ENCODE measurements around the gene CBR1.
"Not testable (repeated sequence)": the region's sequence is repeated elsewhere in the genome, so short reads cannot be mapped to it uniquely, and the experiment has no call there.

The CBR1 gene

GRCh38 chr21:36079010-36079649 is 9.3 kb downstream of the CBR1 start:
- peak; percentile 7 to 10 for DNase-seq (ENCODE audit: low read depth in 1 of 2, low spot score in 1 of 2)

DNA sequence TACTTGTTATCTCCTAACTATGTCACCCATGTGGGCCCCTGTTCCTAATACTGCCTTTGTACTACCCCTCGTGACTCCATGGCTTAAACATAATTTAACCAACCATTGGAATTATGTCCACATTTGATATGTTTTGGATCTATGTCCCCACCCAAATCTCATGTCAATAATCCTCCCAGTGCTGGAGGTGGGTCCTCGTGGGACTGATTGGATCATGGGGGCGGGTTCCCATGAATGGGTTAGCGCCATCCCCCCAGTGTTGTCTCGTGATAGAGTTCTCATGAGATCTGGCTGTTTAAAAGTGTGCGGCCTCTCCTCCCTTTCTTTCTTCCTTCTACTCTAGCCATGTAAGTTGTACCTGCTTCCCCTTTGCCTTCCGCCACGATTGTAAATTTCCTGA is 9.8 kb downstream of the CBR1 start:
- DNase-seq (ENCODE audit: low read depth in 1 of 2, low spot score in 1 of 2), result no peak

- DNase-seq (ENCODE audit: low read depth in 1 of 2, low spot score in 1 of 2), result no peak
Observed at GRCh38 chr21:36080386-36080785, 10.6 kb downstream of the CBR1 start.

DNA sequence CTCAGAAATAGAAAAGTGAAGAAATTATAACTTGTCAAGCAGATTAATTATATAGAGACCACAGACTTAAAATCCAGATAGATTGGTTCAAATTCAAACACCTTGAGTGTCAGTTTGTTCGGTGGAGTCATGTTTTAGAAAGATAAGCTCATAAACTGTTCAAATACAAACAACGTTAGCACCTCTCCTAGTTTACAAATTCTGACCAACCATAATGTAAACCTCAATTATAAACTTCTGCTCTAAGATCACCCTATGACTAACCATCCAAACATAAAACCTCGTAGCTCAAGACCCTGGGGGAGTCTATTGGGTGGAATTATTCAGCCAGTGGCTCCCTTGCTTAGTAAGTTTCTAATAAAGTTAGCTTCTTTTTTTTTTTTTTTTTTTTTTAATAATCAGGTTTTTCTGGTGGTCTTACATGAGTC is 12.4 kb downstream of the CBR1 start:
- DNase-seq (ENCODE audit: low read depth in 1 of 2, low spot score in 1 of 2), result no peak

DNA sequence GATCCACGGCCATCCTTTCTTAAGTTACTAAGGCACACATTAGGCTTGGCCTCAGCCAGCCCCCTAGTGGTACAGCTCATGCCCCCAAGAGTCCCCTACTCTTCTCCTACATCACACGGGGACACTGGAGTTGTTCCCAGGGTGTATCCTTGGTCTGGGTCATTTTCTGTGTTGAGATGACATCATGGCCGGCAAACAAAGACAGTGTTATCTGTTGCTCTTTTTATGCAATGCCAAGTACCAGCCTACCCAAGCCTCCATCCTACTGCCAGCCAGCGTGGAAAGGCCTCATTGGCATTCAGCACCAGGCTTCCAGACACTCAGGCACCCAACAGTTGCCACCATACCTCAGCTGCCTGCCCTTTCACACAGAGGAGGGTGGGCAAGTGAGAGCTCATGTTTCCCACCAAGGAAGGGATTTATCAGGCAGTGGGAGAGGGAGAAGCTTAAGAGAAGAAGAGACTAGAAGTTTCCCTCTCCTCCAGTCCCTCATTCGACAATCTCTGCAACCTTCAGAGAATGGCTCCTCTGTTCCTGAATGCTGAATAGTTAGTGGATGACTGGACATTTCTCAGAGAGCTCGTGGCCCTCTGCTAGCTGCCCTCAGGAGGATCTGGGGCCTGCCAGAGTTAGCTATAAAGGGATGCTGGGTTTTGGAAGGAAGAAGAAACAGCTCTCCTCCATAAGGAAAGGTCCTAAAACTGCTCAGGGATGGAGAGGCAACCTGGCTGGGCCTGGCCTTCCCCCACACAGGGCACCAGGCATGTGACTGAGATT is 17.7 kb downstream of the CBR1 start:
- DNase-seq (ENCODE audit: low read depth in 1 of 2, low spot score in 1 of 2), result no peak

DNA sequence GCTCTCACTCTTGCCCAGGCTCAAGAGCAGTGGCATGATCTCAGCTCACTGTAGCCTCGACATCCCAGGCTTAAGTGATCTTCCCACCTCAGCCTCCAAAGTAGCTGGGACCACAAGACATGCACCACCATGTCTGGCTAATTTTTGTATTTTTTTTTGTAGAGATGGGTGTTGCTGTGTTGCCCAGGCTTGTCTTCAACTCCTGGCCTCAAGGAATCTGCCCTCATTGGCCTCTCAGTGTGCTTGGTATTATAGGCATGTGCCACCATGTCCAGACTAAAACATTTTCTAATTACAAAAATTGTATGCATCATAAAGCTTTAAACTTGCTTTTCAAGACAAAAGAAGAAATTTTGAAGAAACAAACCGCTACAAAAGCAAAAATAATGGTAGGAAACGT is 20.1 kb downstream of the CBR1 start:
- DNase-seq (ENCODE audit: low read depth in 1 of 2, low spot score in 1 of 2), result no peak

GRCh38 chr21:36092681-36093080 is 22.9 kb downstream of the CBR1 start:
- no peak for DNase-seq (ENCODE audit: low read depth in 1 of 2, low spot score in 1 of 2)

GRCh38 chr21:36093512-36093911 is 23.7 kb downstream of the CBR1 start:
- no peak for DNase-seq (ENCODE audit: low read depth in 1 of 2, low spot score in 1 of 2)

- no peak for DNase-seq (ENCODE audit: low read depth in 1 of 2, low spot score in 1 of 2)
Observed at GRCh38 chr21:36096398-36097290, 26.8 kb downstream of the CBR1 start.

- DNase-seq (ENCODE audit: low read depth in 1 of 2, low spot score in 1 of 2), result no peak
Observed at GRCh38 chr21:36097427-36098181, 27.8 kb downstream of the CBR1 start.

- DNase-seq (ENCODE audit: low read depth in 1 of 2, low spot score in 1 of 2), result no peak
Observed at GRCh38 chr21:36098182-36098532, 28.3 kb downstream of the CBR1 start.

DNA sequence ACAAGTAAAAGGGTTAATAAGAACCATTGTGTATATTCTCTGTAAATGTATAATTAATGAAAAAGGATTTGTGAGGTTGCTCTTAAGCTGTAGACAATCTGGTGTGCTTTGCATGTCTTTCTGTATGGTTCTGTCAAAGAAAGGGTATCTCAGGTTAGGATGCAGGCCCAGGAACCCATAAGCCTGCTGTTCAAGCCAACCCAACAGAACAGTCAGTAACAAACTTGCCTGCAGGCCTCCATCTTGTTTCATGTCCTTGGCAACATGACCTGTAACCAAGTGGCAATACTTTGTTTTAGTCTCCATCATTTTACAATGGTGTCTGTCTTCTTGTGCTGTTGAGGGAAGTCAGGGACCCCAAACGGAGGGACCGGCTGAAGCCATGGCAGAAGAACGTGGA is 29.2 kb downstream of the CBR1 start:
- no peak for DNase-seq (ENCODE audit: low read depth in 1 of 2, low spot score in 1 of 2)

- DNase-seq (ENCODE audit: low read depth in 1 of 2, low spot score in 1 of 2), result not testable (repeated sequence)
Observed at GRCh38 chr21:36099695-36100211, 29.9 kb downstream of the CBR1 start.

GRCh38 chr21:36100971-36101641 is 31.3 kb downstream of the CBR1 start:
- DNase-seq (ENCODE audit: low read depth in 1 of 2, low spot score in 1 of 2), result no peak

DNA sequence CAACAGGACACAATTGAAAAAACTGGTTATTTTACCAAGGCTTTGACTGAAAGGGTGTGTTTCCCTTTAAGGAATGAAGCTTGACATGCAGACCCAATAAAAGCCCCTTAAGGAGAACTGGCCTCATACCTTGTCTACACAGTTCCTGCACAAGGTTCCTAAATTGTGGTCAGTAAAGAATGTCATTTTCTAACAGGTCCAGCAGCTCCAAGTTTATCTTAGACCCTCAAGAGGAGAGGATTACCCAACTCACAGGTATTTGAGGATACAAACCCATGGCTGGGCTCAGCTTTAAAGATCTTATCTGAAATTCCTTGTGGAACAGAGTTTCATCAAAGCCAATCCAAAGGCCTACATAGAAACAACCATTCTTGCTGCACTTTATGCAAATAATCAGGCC is 33.6 kb downstream of the CBR1 start:
- DNase-seq (ENCODE audit: low read depth in 1 of 2, low spot score in 1 of 2), result no peak

DNA sequence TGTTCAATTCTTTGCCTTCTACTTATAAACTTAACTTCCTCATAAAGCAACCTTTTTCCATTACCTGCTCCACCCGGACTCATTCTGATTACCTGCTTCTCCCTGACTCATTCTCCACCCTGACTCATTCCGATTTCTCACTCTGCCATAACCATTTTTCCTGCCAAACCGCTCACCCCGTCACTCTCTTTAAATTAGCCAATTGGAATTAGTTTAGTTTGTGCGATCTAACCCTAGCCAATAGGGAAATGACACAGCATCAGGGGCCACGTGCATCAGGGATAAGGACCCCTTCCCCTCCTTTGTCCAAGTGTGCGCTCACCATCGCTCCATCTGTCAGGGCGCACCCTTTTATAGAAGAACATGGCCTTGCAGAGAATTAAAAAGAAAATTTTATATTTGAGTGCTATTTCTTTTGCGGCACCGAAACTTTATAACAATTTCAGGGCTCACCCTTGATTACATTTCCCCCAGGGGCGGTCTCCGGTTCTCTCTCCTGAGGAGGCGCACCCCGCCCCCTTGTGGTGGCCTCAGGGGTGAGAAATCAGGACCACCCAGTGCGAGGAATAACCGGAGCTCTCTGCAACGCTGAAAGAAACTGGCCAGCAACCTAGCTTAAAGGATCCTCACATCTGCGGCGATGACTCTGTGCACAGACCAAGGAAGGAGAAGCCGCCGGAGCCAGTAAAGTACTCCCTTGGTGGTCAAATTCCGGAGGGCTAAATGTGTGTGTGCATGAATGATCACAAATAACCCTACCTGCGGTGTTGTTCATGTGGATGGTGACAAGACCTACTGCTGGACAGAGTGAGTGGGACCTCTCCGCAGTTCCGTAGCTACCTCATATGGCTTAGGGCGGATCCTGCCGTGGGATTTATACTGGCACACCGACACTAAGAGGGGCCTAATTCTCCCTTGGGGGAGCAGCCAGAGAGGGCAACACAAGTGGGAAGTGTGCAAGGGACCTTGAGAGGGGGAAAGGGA is 34.8 kb downstream of the CBR1 start:
- DNase-seq (ENCODE audit: low read depth in 1 of 2, low spot score in 1 of 2), result peak; percentile 30 to 37

- DNase-seq (ENCODE audit: low read depth in 1 of 2, low spot score in 1 of 2), result no peak
Observed at GRCh38 chr21:36105327-36105842, 35.6 kb downstream of the CBR1 start.

DNA sequence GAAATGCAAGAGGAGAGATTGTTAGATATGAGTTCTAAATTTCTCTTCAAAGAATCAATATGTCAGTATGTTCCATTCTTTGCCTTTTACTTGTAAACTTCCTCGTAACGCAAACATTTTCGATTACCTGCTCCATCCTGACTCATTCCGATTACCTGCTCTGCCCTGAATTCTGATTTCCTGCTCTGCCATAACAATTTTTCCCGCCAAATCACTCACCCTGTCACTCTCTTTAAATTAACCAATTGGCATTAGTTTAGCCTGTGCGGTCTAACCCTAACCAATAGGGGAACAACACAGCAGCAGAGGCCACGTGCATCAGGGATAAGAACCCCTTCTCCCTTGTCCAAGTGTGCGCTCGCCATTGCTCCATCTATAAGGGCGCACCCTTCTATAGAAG is 40.0 kb downstream of the CBR1 start:
- no peak for DNase-seq (ENCODE audit: low read depth in 1 of 2, low spot score in 1 of 2)

GRCh38 chr21:36111238-36111637 is 41.4 kb downstream of the CBR1 start:
- no peak for DNase-seq (ENCODE audit: low read depth in 1 of 2, low spot score in 1 of 2)
